Hepatocyte (in vitro differentiated cells): Measurements from ENCODE around the gene KDM4C. TPM values are rescaled to one million over a fixed set of nuclear protein-coding genes. Genes with fewer than 3 reads are reported as not detected.
"Not testable (repeated sequence)": the region's sequence is repeated elsewhere in the genome, so short reads cannot be mapped to it uniquely, and the experiment has no call there.

Experiments
- DNase-seq: peaks from one replicate; pipeline ENCODE4 v3.0.0-alpha.2; 2016; ENCODE audit warnings: low spot score
- H2AFZ ChIP-seq: fragments of 200-600 bp; sonication (generic); 2 replicates; pipeline ENCODE4 v1.6.0; 2016; ENCODE audit warnings: antibody characterized with exemption, mild to moderate bottlenecking
- H3K27ac ChIP-seq: fragments of 200-600 bp; sonication (generic); 2 replicates; pipeline ENCODE4 v1.5.1; 2016; ENCODE audit warnings: mild to moderate bottlenecking
- H3K27me3 ChIP-seq: fragments of 200-600 bp; sonication (generic); 2 replicates; pipeline ENCODE4 v1.6.1; 2016
- H3K36me3 ChIP-seq: fragments of 200-600 bp; sonication (generic); replicated peaks from 2 replicates; pipeline ENCODE4 v1.5.1; 2016; ENCODE audit warnings: low read depth; ENCODE audit not compliant: insufficient read depth
- H3K4me1 ChIP-seq: fragments of 200-600 bp; sonication (generic); 2 replicates; pipeline ENCODE4 v1.5.1; 2016; ENCODE audit warnings: mild to moderate bottlenecking, moderate library complexity; ENCODE audit not compliant: insufficient read depth
- H3K4me2 ChIP-seq: fragments of 200-600 bp; sonication (generic); 2 replicates; pipeline ENCODE4 v1.6.0; 2016
- H3K4me3 ChIP-seq: fragments of 200-600 bp; sonication (generic); 2 replicates; pipeline ENCODE4 v1.5.1; 2016; ENCODE audit warnings: mild to moderate bottlenecking
- H3K79me2 ChIP-seq: fragments of 200-600 bp; sonication (generic); 2 replicates; pipeline ENCODE4 v1.6.0; 2017; ENCODE audit warnings: mild to moderate bottlenecking
- H3K9me2 ChIP-seq: fragments of 200-600 bp; sonication (generic); replicated peaks from 2 replicates; pipeline ENCODE4 v1.6.0; 2017; ENCODE audit warnings: mild to moderate bottlenecking; ENCODE audit not compliant: insufficient read depth
- H3K9me3 ChIP-seq: fragments of 200-600 bp; sonication (generic); 2 replicates; pipeline ENCODE4 v1.5.1; 2016; ENCODE audit warnings: low read depth, mild to moderate bottlenecking
- H4K20me1 ChIP-seq: fragments of 200-600 bp; sonication (generic); 2 replicates; pipeline ENCODE4 v1.6.0; 2016; ENCODE audit warnings: mild to moderate bottlenecking; ENCODE audit not compliant: insufficient read depth, poor library complexity, severe bottlenecking
- CTCF ChIP-seq: fragments of 200-600 bp; sonication (generic); IDR thresholded peaks from 2 replicates; pipeline ENCODE4 v1.5.1; 2016; ENCODE audit warnings: antibody characterized with exemption, mild to moderate bottlenecking; ENCODE audit not compliant: poor library complexity
- EZH2 ChIP-seq: fragments of 200-600 bp; sonication (generic); IDR thresholded peaks from 2 replicates; pipeline ENCODE4 v1.6.1; 2016; ENCODE audit warnings: antibody characterized with exemption, mild to moderate bottlenecking, borderline replicate concordance
- EZH2phosphoT487 ChIP-seq: fragments of 200-600 bp; sonication (generic); IDR thresholded peaks from one replicate; pipeline ENCODE4 v1.6.1; 2018; ENCODE audit warnings: antibody characterized with exemption, mild to moderate bottlenecking, low read depth, moderate library complexity; ENCODE audit not compliant: unreplicated experiment, severe bottlenecking
- WGBS: methylation state at CpG from one replicate; pipeline ENCODE4 v1.1.6; 2016; ENCODE audit warnings: low lambda C conversion rate; ENCODE audit errors: missing lambda C conversion rate; 5-methylcytosine and 5-hydroxymethylcytosine counted together
- polyA plus RNA-seq: library from polyadenylated mRNA; unstranded; fragments of >200 nt; fragmentation: Nextera tagmentation; extraction: Ambion mirVana; gene quantifications from 2 replicates; pipeline ENCODE4 v1.2.1, GENCODE V29; 2016
- total RNA-seq: library from RNA; depleted of rRNA; stranded (reverse); fragments of >200 nt; gene quantifications from 2 replicates; pipeline ENCODE4 v1.2.3, GENCODE V29; 2014

The KDM4C gene
- total and polyA plus RNA-seq, 2 experiments from 2014 or later = 16.1 to 28.7 TPM

- H3K9me2 ChIP-seq = no peaks in the 10 kb centered on the region
- H2AFZ ChIP-seq = no peak overlapping the region
- no peaks in the 10 kb centered on the region for H3K36me3 ChIP-seq
- H3K27me3 ChIP-seq = no peaks in the 10 kb centered on the region
- TF ChIP-seq EZH2phosphoT487 = no peak
- no peaks in the 10 kb centered on the region for H4K20me1 ChIP-seq
- no peaks in the 10 kb centered on the region for H3K9me3 ChIP-seq
- H3K4me3 ChIP-seq = no peak overlapping the region
- H3K79me2 ChIP-seq = no peaks in the 10 kb centered on the region
- no peaks in the 10 kb centered on the region for H3K4me1 ChIP-seq
- no peak overlapping the region for H3K27ac ChIP-seq
- WGBS = 97% methylated on average over 4 of the region's 4 CpGs
- no peak for DNase-seq
- no peak overlapping the region for H3K4me2 ChIP-seq
Observed at GRCh38 chr9:6944896-6945295, 187.1 kb downstream of the KDM4C start.

GRCh38 chr9:6945816-6946215 is 188.0 kb downstream of the KDM4C start:
- H3K36me3 ChIP-seq = no peaks in the 10 kb centered on the region
- H3K4me3 ChIP-seq = no peak overlapping the region
- no peak overlapping the region for H2AFZ ChIP-seq
- no peaks in the 10 kb centered on the region for H3K9me3 ChIP-seq
- no peak overlapping the region for H3K27ac ChIP-seq
- no peak overlapping the region for H3K4me2 ChIP-seq
- no peaks in the 10 kb centered on the region for H3K9me2 ChIP-seq
- no peaks in the 10 kb centered on the region for H3K4me1 ChIP-seq
- no peak for DNase-seq
- TF ChIP-seq CTCF (no peak), EZH2phosphoT487 (no peak), EZH2 (no peak)
- no peaks in the 10 kb centered on the region for H3K79me2 ChIP-seq
- H3K27me3 ChIP-seq = no peaks in the 10 kb centered on the region
- no peaks in the 10 kb centered on the region for H4K20me1 ChIP-seq

- TF ChIP-seq EZH2phosphoT487 = no peak
- TF ChIP-seq EZH2 = no peak
- TF ChIP-seq CTCF = no peak
- WGBS = 91% methylated on average over 3 of the region's 3 CpGs
- Histone ChIP-seq H3K4me1 (no peaks in the 10 kb centered on the region), H3K27me3 (no peaks in the 10 kb centered on the region), H4K20me1 (no peaks in the 10 kb centered on the region), H3K36me3 (no peaks in the 10 kb centered on the region), H3K27ac (no peak overlapping the region), H3K9me3 (no peaks in the 10 kb centered on the region), H3K9me2 (no peaks in the 10 kb centered on the region), H3K79me2 (no peaks in the 10 kb centered on the region), H3K4me3 (no peak overlapping the region), H3K4me2 (no peak overlapping the region), H2AFZ (no peak overlapping the region)
- no peak for DNase-seq
Observed at GRCh38 chr9:6946583-6947166, 188.9 kb downstream of the KDM4C start.

GRCh38 chr9:6948921-6949320 is 191.1 kb downstream of the KDM4C start:
- not testable (repeated sequence) for H3K4me2 ChIP-seq, H3K36me3 ChIP-seq, H3K9me2 ChIP-seq, H3K27me3 ChIP-seq, H4K20me1 ChIP-seq, H3K27ac ChIP-seq, H3K9me3 ChIP-seq, H3K4me3 ChIP-seq, H3K4me1 ChIP-seq, H3K79me2 ChIP-seq, H2AFZ ChIP-seq, DNase-seq
- 93% methylated on average over 13 of the region's 31 CpGs for WGBS
